Measurements from ENCODE around the gene FAM78A. TPM values are rescaled to one million over a fixed set of nuclear protein-coding genes. Genes with fewer than 3 reads are reported as not detected.

The FAM78A gene
- total RNA-seq, 1 experiment from 2014 or later = 3.4 TPM

GRCh38 chr9:131296460-131296859, 20.1 kb upstream of the FAM78A start:
- CTCF ChIA-PET = no interaction called here
- H3K27ac ChIP-seq (ENCODE audit: low read depth, low read length) = no peak overlapping the region
- H2AFZ ChIP-seq (ENCODE audit: low read depth, low read length, poor library complexity, severe bottlenecking) = no peak overlapping the region
- H3K4me1 ChIP-seq (ENCODE audit: control insufficient read depth in 1 of 2, insufficient read depth in 2 of 2, low read length in 2 of 2) = no peaks in the 10 kb centered on the region
- RAD21 ChIA-PET (ENCODE audit: low non-redundant PET in 1 of 2, low total read pairs in 2 of 2, uncharacterized antibody in 2 of 2, unreplicated experiment in 2 of 2) = no interaction called here
- no peak overlapping the region for H3K9ac ChIP-seq (ENCODE audit: low read length)
- H3K4me2 ChIP-seq (ENCODE audit: low read length) = no peak overlapping the region
- no TSS peak for BruUV-seq (replicated peaks)
- H3K9me3 ChIP-seq (ENCODE audit: control insufficient read depth in 1 of 2, insufficient read depth in 1 of 2, low read depth in 1 of 2, low read length in 2 of 2) = no peaks in the 10 kb centered on the region
- DNase-seq (ENCODE audit: low read depth, low spot score) = no peak
- no peaks in the 10 kb centered on the region for H3K27me3 ChIP-seq (ENCODE audit: insufficient read depth, low read length)
- TF ChIP-seq, protein P1, sequence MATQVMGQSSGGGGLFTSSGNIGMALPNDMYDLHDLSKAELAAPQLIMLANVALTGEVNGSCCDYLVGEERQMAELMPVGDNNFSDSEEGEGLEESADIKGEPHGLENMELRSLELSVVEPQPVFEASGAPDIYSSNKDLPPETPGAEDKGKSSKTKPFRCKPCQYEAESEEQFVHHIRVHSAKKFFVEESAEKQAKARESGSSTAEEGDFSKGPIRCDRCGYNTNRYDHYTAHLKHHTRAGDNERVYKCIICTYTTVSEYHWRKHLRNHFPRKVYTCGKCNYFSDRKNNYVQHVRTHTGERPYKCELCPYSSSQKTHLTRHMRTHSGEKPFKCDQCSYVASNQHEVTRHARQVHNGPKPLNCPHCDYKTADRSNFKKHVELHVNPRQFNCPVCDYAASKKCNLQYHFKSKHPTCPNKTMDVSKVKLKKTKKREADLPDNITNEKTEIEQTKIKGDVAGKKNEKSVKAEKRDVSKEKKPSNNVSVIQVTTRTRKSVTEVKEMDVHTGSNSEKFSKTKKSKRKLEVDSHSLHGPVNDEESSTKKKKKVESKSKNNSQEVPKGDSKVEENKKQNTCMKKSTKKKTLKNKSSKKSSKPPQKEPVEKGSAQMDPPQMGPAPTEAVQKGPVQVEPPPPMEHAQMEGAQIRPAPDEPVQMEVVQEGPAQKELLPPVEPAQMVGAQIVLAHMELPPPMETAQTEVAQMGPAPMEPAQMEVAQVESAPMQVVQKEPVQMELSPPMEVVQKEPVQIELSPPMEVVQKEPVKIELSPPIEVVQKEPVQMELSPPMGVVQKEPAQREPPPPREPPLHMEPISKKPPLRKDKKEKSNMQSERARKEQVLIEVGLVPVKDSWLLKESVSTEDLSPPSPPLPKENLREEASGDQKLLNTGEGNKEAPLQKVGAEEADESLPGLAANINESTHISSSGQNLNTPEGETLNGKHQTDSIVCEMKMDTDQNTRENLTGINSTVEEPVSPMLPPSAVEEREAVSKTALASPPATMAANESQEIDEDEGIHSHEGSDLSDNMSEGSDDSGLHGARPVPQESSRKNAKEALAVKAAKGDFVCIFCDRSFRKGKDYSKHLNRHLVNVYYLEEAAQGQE (IDR thresholded peaks at IDR 0.05; ENCODE audit: low read depth) = no peak
- TF ChIP-seq SP1 (IDR thresholded peaks at IDR 0.05; ENCODE audit: low read depth) = no peak
- no peak for TF ChIP-seq ZNF274 (IDR thresholded peaks at IDR 0.05; ENCODE audit: low read depth, low read length)
- no peak for TF ChIP-seq JUND (IDR thresholded peaks at IDR 0.05)
- no peak for TF ChIP-seq ELF1 (IDR thresholded peaks at IDR 0.05; ENCODE audit: borderline replicate concordance, low read depth)
- no peak for TF ChIP-seq ZBTB33 (IDR thresholded peaks at IDR 0.05; ENCODE audit: extremely low read depth, insufficient replicate concordance, low read length)
- TF ChIP-seq CTCF (IDR thresholded peaks at IDR 0.05 in 2 of 3, conservative IDR thresholded peaks at IDR 0.05 in 1 of 3; ENCODE audit: borderline replicate concordance in 1 of 3, insufficient read depth in 1 of 3, low read depth in 2 of 3, low read length in 2 of 3) = no peak
- TF ChIP-seq ZFX (IDR thresholded peaks at IDR 0.05) = no peak
- no peaks in the 10 kb centered on the region for H4K20me1 ChIP-seq (ENCODE audit: insufficient read depth)
- H3K4me3 ChIP-seq (replicated peaks in 1 of 2; ENCODE audit: low read depth in 1 of 2, low read length in 2 of 2) = no peak overlapping the region
- H3K79me2 ChIP-seq (ENCODE audit: insufficient read depth, low read length) = no peaks in the 10 kb centered on the region
- H3K9me2 ChIP-seq (ENCODE audit: insufficient read depth) = no peaks in the 10 kb centered on the region
- intact Hi-C loops (cut with micrococcal nuclease) = no loop called here
- no peak for ATAC-seq
- POLR2A ChIA-PET = no interaction called here
- no peaks in the 10 kb centered on the region for H3K36me3 ChIP-seq (ENCODE audit: control insufficient read depth in 1 of 2, insufficient read depth in 2 of 2, low read length in 2 of 2)

All from HCT116 (cell line).